VCaP (cell line): ENCODE results near the gene MAP3K20.
"Not testable (repeated sequence)": the region's sequence is repeated elsewhere in the genome, so short reads cannot be mapped to it uniquely, and the experiment has no call there.

Experiments used
- H3K27ac ChIP-seq: fragments of 450-650 bp; 2 replicates; pipeline ENCODE4 v1.5.1; 2017
- CTCF ChIP-seq: fragments of 450-650 bp; conservative IDR thresholded peaks from 2 replicates; pipeline ENCODE4 v1.5.1; 2017; ENCODE audit warnings: mild to moderate bottlenecking, moderate library complexity

The MAP3K20 gene

GRCh38 chr2:173119069-173119807, 43.6 kb downstream of the MAP3K20 start:
- no peak for TF ChIP-seq CTCF
- H3K27ac ChIP-seq, result peak overlapping the region; percentile 74

GRCh38 chr2:173119944-173120343, 44.3 kb downstream of the MAP3K20 start:
- TF ChIP-seq CTCF, result no peak
- peak overlapping the region; percentile 74 for H3K27ac ChIP-seq

DNA sequence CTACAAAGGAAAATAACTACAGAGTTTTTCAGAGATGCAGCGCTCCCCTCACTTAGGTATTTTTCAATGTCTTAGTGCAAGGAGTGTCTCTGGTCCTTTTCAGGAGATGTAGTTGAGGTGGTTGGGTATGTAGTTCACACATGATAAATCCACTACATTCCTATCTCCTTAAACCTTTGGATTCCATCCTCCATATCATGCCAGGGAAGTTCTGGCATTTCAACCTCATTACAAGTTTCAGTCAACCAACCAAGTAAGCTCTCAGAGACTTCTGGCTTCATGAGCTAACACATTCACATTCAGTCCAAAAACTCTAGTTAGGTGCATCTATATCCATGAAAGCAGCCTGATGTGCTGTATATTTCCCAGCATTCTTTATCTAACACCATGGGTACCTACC, 47.3 kb downstream of the MAP3K20 start:
- TF ChIP-seq CTCF, result no peak

DNA sequence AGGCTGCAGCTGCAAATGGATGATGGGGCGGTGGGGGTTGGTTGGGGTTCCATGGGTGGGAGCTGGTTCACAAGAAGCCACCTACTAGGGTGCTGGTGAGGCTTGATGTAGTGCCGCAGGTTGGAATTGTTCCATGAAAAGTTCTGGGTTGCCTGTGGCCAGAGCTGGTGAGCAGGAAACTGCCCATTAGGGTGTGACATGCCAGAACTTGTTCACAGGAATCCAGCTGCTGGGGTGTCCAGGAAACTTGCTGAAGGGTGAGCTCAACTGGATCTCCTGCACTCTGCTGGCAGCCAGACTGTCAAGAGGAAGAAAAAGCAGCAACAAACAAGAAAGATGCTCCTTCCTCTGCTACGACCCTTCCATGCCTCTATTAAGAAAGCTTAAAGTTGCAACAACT, 48.8 kb downstream of the MAP3K20 start:
- no peak for TF ChIP-seq CTCF
- no peak overlapping the region for H3K27ac ChIP-seq

More for the DNA sequence above, 47.3 kb downstream of the MAP3K20 start:
- H3K27ac ChIP-seq, result no peak overlapping the region

- TF ChIP-seq CTCF, result no peak
- no peak overlapping the region for H3K27ac ChIP-seq
These were observed 51.2 kb downstream of the MAP3K20 start for GRCh38 chr2:173126819-173127218.

DNA sequence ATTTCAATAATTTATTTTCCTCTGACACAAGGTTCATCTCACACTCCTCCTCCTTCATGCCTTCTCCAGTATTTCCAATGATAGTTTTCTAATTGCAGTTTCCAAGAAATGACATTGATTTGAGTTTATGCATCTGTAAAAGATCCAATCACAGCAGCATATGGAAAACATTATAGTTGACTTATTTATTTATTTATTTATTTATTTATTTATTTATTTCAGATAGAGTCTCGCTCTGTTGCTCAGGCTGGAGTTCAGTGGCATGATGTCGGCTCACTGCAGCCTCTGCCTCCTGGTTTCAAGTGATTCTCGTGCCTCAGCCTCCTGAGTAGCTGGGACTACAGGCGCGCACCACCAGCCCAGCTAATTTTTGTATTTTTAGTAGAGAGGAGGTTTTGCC, 52.5 kb downstream of the MAP3K20 start:
- not testable (repeated sequence) for H3K27ac ChIP-seq

DNA sequence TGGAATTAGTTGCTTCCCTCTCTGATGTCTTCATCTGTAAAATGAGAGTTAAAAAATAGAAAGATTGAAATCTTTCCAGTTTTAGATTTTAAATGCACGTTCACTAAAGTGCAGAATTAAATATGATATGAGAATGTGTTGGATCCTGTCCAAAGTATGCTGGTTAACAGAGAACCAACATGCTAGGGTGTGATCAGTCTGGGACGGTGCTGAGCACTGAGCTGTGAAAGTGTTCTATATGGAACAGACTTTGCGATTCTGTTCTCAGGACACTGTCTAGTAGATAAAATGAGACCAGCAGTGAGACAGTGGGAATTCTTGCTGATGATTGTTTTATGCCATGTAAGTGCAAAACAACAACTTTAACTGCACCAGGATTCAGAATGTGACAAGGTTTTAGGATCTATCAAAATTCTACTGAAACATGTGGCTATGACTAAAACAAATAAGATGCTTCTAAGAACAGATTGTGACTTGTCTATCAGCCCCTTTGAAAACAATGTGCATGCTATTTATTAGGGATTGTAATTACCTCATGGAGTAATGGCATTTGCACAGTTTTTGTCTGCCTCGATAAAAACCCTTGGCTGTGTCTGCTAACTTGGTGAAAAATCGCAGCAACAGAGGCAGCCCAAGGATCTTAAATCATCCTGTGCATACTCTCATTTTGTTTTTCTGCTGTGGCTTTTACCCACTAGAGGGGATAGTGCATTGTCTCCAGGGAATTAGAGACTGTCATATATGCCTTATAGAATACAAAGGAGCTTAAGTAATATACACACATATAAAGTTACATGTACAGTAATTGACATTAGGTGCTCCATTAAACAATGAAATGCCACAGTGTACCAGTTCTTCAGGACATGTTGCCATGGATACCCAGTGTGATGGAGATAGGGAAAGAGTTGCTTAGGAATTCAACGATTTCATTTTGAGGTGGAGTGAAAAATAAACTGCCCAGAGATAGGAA, 55.1 kb downstream of the MAP3K20 start:
- peak overlapping the region; percentile 10; the same call in 1 of the 2 replicates for H3K27ac ChIP-seq
- no peak for TF ChIP-seq CTCF
